SJSA1 (cell line): ENCODE data around the gene TSPAN18. TPM values are rescaled to one million over a fixed set of nuclear protein-coding genes. Genes with fewer than 3 reads are reported as not detected.

ENCODE experiments used
- DNase-seq, 2 experiments: peaks; one replicate each; pipeline ENCODE4 v3.0.0-alpha.2; 2015 to 2020; ENCODE audit warnings: low spot score in 2 of 2, low read depth in 1 of 2
- H3K27ac ChIP-seq: fragments of 250-450 bp; sonication (Bioruptor Pico); 2 replicates; pipeline ENCODE4 v1.5.1; 2020; ENCODE audit warnings: mild to moderate bottlenecking, moderate library complexity
- H3K27me3 ChIP-seq: fragments of 250-450 bp; sonication (Bioruptor Pico); replicated peaks from 2 replicates; pipeline ENCODE4 v1.5.1; 2020; ENCODE audit warnings: mild to moderate bottlenecking, moderate library complexity
- H3K36me3 ChIP-seq: fragments of 250-450 bp; sonication (Bioruptor Pico); 2 replicates; pipeline ENCODE4 v1.5.1; 2020; ENCODE audit warnings: mild to moderate bottlenecking
- H3K4me1 ChIP-seq: fragments of 250-450 bp; sonication (Bioruptor Pico); replicated peaks from 2 replicates; pipeline ENCODE4 v1.6.1; 2021; ENCODE audit warnings: mild to moderate bottlenecking
- H3K4me3 ChIP-seq: fragments of 250-450 bp; sonication (Bioruptor Pico); 2 replicates; pipeline ENCODE4 v1.5.1; 2020; ENCODE audit warnings: mild to moderate bottlenecking
- H3K9me3 ChIP-seq: fragments of 250-450 bp; sonication (Bioruptor Pico); replicated peaks from 2 replicates; pipeline ENCODE4 v1.5.1; 2020; ENCODE audit warnings: mild to moderate bottlenecking
- total RNA-seq: library from RNA; depleted of rRNA; stranded (reverse); fragments of >200 nt; shearing (Covaris generic); gene quantifications from 2 replicates; pipeline ENCODE4 v1.2.3, GENCODE V29; 2014; rRNA removed

The TSPAN18 gene
- total RNA-seq, 1 experiment from 2014 or later = 1.9 TPM

DNA sequence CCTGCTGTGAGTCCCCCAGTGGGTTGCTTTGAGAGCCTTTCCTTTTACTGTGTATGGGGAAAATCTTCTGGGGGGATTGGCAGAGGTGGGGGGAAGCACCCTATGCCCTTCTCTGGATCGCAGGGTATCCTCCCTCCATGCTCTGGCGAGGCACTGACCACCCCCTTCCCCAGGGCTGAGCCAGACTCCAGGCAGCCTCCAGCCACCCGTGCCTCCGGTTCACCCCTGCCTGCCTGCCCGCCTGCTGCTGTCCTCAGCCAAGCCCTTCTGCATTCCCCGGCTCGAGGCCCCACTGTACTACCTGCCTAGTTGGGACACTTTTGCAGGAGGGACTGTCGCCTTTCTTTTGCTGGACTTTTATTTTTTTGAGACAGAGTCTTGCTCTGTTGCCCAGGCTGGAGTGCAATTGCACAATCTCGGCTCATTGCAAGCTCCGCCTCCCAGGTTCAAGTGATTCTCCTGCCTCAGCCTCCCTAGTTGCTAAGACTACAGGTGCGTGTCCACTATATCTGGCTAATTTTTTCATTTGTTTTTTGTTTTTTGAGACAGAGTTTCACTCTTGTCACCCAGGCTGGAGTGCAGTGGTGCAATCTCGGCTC, 247.7 kb downstream of the TSPAN18 start:
- Histone ChIP-seq H3K4me3 (no peak overlapping the region), H3K36me3 (no peaks in the 10 kb centered on the region), H3K9me3 (no peaks in the 10 kb centered on the region), H3K4me1 (no peaks in the 10 kb centered on the region), H3K27ac (no peak overlapping the region), H3K27me3 (0 out of 2 replicates have a peak, but pooled peaks cover 3% of the 10 kb centered on the region)
- no peak for DNase-seq

DNA sequence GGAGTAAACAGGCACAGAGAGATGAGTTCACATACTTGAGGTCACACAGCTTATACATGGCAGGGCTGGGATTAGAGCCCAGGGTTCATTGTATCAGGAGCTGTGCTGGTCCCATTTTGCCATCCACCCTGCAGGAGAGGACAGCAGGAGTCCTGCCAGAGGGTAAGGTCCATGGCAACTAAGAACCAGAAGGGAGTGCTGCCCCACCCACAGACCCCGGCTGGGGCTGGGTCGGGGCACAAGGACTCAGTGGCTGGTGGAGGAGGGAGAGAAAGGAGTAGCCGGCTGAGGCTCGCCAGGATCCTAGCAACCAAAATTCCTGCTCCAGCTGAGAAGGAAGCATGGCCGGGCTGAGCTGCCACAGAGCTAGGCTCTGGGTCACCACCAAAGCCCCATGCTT, 249.8 kb downstream of the TSPAN18 start:
- Histone ChIP-seq H3K9me3 (no peaks in the 10 kb centered on the region), H3K36me3 (no peaks in the 10 kb centered on the region), H3K4me1 (peaks cover 6% of the 10 kb centered on the region; the same call in 1 of the 2 replicates), H3K27ac (no peak overlapping the region), H3K27me3 (no peaks in the 10 kb centered on the region), H3K4me3 (no peak overlapping the region)
- DNase-seq = no peak

DNA sequence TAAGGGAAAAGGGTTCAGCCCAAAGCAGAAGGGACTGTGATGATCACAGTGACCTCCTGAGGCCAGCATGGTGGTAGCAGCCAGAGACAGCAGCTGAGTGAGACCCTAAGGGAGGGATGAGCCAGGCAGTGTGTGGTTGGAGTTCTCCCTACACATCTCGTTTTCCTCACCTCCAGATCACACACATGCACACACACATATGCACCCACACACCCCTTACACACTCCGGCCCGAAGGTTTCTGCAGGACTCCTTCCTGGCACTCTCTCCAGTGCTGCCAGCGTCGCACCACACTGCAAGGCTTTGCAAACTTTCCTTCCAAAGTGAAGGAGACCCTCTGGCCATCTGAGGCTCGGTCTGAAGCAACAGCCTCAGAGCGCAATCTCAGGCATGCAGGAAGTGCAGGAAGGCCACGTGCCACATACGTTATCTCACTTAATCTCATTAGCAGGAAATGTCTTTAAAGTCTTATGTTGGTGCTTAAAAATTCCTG, 250.8 kb downstream of the TSPAN18 start:
- no peak overlapping the region for H3K27ac ChIP-seq
- DNase-seq = no peak
- no peaks in the 10 kb centered on the region for H3K9me3 ChIP-seq
- H3K36me3 ChIP-seq = no peaks in the 10 kb centered on the region
- no peaks in the 10 kb centered on the region for H3K27me3 ChIP-seq
- H3K4me3 ChIP-seq = no peak overlapping the region
- H3K4me1 ChIP-seq = peaks cover 6% of the 10 kb centered on the region; the same call in 1 of the 2 replicates

- no peak for DNase-seq
- Histone ChIP-seq H3K4me1 (peaks cover 6% of the 10 kb centered on the region; the same call in 1 of the 2 replicates), H3K36me3 (no peaks in the 10 kb centered on the region), H3K27ac (no peak overlapping the region), H3K4me3 (no peak overlapping the region), H3K27me3 (no peaks in the 10 kb centered on the region), H3K9me3 (no peaks in the 10 kb centered on the region)
Observed at GRCh38 chr11:44978274-44978960, 251.7 kb downstream of the TSPAN18 start.

DNA sequence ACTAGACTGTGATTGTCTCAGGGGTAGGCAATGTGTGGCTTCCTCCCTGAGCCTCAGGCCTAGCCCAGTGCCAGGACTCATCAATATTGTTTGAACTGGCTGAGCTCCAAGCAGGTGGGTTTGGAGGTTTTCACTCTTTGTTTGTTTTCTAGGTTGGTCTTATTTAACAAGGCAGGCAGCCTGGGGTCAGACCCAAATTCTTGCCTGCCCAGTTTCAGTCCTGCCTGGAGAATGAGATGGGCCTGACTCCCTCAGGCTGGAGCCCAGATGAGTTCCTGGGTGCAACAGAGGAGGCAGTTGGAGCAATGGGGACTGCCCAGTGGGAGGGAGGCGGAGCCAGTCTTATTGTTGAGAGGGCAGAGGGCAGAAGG, 252.2 kb downstream of the TSPAN18 start:
- Histone ChIP-seq H3K27me3 (no peaks in the 10 kb centered on the region), H3K36me3 (no peaks in the 10 kb centered on the region), H3K9me3 (no peaks in the 10 kb centered on the region), H3K4me1 (peaks cover 6% of the 10 kb centered on the region; the same call in 1 of the 2 replicates), H3K27ac (no peak overlapping the region), H3K4me3 (no peak overlapping the region)
- no peak for DNase-seq

DNA sequence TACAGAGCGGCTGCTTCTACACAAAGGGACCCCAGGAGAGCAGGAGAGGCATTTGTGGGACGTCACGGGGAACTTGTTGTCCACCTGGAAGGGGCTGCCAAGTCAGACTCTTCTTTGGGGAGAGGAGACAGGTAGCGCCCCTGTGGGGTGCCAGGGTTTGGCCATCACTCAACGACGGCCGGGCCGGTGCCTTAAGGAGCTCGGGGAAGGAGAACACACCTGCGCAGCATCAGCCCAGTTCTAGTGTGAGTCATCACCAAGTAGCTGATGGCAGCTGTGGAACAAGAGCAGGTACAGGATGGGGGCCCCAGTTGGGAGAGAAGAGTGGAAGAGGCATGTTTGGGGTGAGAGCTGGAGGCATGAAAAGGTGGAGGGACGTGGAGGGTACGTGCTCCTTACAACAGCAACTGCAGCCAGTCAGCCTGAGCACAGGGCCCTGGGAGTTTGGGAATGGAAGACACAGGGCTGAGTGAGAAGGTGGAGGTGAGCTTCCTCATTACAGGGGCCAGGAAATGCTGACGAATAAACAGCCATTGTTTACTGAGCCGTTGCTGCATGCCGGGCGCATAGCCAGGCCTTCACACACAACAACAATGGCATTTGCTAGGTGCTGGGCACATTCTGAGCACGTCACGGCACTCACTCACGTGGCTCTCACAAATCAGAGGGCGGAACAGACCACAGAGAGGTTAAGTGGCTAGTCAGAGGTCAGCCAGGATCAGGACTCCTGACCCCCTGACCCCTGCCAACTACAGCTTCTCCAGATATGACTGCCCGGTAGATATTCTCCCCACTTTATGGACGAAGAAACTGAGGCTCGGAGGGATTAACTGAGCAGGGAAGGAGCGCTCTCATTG, 253.0 kb downstream of the TSPAN18 start:
- Histone ChIP-seq H3K9me3 (no peaks in the 10 kb centered on the region), H3K4me1 (peaks cover 6% of the 10 kb centered on the region; the same call in 1 of the 2 replicates), H3K36me3 (no peaks in the 10 kb centered on the region), H3K27me3 (no peaks in the 10 kb centered on the region), H3K4me3 (no peak overlapping the region), H3K27ac (no peak overlapping the region)
- DNase-seq = no peak

- Histone ChIP-seq H3K4me3 (no peak overlapping the region), H3K36me3 (no peaks in the 10 kb centered on the region), H3K4me1 (peaks cover 6% of the 10 kb centered on the region; the same call in 1 of the 2 replicates), H3K27me3 (0 out of 2 replicates have a peak, but pooled peaks cover 3% of the 10 kb centered on the region), H3K27ac (no peak overlapping the region), H3K9me3 (no peaks in the 10 kb centered on the region)
- no peak for DNase-seq
Observed at GRCh38 chr11:44980533-44981427, 254.0 kb downstream of the TSPAN18 start.

Other genes starting within 250 kb of the TSPAN18 start
- 14.5 and 15.5 TPM in 2 replicates for gene CD82, start 161.3 kb upstream of the TSPAN18 start, total RNA-seq
- gene TP53I11, start 223.9 kb downstream of the TSPAN18 start, total RNA-seq = 55.3 and 65.0 TPM in 2 replicates